ENCODE results near the gene MCF2.

MCF2 gene

GRCh38 chrX:139596068-139596467, 111.9 kb downstream of the MCF2 start:
- no peak for FAIRE-seq

GRCh38 chrX:139585613-139586012, 122.4 kb downstream of the MCF2 start:
- no peak for FAIRE-seq

DNA sequence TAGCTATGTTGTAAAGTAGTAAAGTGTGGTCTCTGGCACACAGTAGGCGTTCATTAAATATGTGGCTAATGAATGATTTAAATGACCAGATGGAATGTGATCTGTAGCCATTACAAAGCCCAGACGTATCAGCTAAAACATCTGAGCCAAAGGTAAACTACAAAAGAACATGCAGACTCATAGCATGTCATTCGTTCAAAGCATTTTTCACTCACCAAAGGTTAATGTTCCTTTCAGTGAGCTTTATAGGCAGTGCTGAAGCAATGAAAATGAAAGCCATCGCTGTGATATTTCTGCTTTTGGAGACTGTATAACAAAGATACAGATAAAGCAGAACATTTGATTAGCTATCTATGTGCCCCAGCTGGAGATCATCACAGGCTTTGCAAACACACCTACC, 126.9 kb downstream of the MCF2 start:
- FAIRE-seq, result no peak

DNA sequence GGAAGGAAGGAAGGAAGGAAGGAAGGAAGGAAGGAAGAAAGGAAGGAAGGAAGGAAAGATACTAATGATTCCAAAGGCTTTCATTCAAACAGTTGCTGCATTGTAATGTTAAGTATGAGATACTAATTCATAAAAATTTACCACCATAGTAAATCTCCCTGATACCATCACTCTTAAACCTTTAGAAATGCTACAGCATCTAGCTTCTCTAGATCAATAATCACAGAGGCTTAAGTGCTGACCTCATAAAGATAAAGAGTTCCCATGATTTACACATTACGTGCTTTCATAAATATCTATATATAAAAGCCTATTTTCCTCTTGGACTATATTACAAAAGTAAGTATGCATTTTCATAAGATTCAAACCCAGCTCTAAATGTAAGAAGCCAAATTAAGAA, 141.0 kb downstream of the MCF2 start:
- no peak for FAIRE-seq

DNA sequence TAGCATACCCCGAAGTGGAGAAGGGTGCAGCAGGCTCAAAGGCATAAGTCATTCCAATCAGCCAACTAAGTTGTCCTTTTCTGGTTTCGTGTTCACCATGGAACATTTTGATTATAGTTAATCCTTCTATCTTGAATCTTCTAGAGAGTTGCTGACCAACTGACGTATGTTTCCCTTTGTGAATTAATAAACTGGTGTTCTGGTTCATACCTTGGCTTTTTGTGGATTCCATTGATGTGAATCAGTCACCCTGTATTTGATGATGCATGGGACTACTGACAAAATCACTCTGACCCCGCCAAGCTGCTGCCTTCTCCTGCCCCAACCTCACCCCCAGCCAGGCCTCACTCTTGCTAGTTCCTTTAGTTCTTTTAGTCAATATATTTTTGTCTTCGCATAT, 144.7 kb downstream of the MCF2 start:
- no peak for FAIRE-seq

DNA sequence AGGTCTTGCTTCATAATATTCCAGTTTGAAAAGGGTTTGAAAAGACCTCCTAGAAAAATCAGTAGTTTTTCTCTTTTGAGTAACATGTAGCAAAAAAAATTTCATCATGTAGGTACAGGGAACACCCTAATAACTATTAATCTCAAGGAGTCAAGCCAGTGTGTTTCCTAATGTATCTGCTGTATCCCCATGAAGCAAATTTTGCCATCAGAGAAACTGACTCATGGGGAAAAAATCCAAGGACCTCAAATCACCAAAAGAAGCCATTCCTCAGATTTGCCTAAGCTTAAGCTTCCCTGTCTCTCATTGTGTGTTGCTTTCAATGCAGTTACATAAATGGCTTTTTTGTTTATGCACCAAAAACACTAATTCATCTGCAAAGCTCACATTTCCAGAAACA, 147.7 kb downstream of the MCF2 start:
- no peak for FAIRE-seq

GRCh38 chrX:139559383-139560042, 148.5 kb downstream of the MCF2 start:
- FAIRE-seq, result no peak

- FAIRE-seq, result no peak
Observed at GRCh38 chrX:139554991-139555675, 152.8 kb downstream of the MCF2 start.

GRCh38 chrX:139554376-139554775, 153.6 kb downstream of the MCF2 start:
- FAIRE-seq, result no peak

GRCh38 chrX:139544591-139544990, 163.4 kb downstream of the MCF2 start:
- no peak for FAIRE-seq

DNA sequence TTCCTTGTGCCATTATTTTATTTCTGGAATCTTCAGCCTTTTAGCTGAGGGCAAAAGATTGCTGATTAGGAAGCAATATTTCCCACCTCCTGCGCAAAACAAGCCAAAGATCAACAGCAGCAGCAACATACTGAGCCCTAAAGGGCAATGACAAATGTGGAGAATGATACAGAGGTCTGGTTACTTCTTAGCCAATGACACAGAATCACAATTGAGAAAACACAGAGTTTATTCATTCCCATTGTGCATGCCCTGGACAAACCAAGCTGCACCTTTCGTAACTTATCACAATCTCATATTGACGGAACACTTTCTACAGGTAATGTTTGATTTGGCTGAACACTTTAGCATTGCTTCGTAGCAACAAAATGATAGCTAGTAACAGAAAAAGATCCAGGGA, 164.0 kb downstream of the MCF2 start:
- no peak for FAIRE-seq

- FAIRE-seq, result no peak
Observed at GRCh38 chrX:139542652-139543051, 165.3 kb downstream of the MCF2 start.

GRCh38 chrX:139538907-139539790, 168.8 kb downstream of the MCF2 start:
- no peak for FAIRE-seq

DNA sequence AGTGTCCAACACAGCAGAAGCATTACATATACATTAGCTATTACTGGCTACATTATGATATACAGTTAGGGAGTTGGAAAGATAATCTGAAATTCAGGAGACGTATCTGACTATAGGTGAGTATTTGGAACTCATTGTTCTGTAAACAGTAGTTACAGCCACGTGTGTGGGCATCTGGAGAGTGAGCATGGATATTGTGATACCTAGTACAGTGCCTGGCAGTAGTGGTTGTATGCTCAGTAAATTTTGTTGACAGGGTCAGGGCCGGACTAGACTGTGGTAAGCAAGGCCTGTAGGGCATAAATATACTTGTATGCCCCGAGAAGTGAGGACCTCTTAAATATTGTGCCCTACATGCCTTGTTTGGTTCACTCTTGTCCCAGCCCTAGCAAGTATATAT, 174.5 kb downstream of the MCF2 start:
- no peak for FAIRE-seq

GRCh38 chrX:139532834-139533233, 175.1 kb downstream of the MCF2 start:
- FAIRE-seq, result no peak
